Hematopoietic multipotent progenitor cell treated with erythropoietin and hydrocortisone succinate and interleukin-3 and kit ligand, for 17 days (in vitro differentiated cells): Measurements from ENCODE around the gene ANKRD36C.
"Not testable (repeated sequence)": the region's sequence is repeated elsewhere in the genome, so short reads cannot be mapped to it uniquely, and the experiment has no call there.

Source experiments
- DNase-seq: peaks from one replicate; pipeline ENCODE4 v3.0.0-alpha.2; 2015; ENCODE audit warnings: low spot score

ANKRD36C gene

DNA sequence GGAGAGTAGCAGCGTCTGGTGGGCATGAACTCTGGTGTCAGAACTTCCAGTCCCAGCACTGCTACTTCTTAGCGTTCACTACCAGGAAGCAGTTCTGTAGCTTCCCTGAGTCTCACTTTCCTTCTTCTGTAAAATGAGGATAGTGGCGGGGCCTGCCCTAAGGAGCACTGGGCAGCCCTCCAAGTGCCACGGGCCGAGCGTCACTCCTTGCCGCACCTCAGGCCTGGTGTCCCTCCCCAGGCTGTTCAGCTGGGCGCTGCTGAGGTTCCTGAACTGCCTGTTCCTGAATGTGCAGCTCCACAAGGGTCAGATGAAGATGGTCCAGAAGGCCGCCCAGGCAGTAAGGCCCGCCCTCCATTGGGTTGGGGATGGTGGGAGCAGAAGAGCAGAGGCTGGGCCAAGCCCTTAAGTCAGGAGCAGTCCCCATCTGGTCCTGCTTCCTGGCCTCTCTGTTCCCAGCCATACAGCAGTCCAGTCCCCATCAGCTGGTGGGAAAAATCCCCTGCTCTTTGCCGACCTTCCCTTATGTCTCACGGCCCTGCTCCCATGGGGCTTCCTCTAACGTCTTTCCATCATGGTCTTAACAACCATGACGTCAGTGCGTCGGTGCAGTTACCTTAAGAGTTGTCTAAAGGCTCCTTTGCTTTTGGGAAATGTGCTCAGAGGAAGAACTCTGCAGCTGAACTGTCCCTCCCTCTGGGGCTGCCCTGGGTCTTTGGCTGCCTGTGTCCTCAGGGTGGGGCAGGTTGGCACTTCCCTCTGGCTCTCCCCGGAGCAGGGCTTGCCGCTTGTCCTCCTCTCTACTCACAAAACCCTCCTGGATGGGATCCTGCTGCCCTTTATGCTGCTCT, 195.2 kb downstream of the ANKRD36C start:
- not testable (repeated sequence) for DNase-seq

- DNase-seq: not testable (repeated sequence)
These were observed 197.7 kb downstream of the ANKRD36C start for GRCh38 chr2:95793970-95794369.

GRCh38 chr2:95790180-95790579, 201.4 kb downstream of the ANKRD36C start:
- not testable (repeated sequence) for DNase-seq

- DNase-seq: not testable (repeated sequence)
These were observed 202.2 kb downstream of the ANKRD36C start for GRCh38 chr2:95789385-95789784.

- DNase-seq: not testable (repeated sequence)
These were observed 203.0 kb downstream of the ANKRD36C start for GRCh38 chr2:95788642-95789041.
